ENCODE results near the gene KDM5C. TPM values are rescaled to one million over a fixed set of nuclear protein-coding genes. Genes with fewer than 3 reads are reported as not detected.

KDM5C gene
- 58.4 and 67.9 TPM in 2 replicates for total RNA-seq

GRCh38 chrX:53224860-53225797, at the start of gene KDM5C:
Gene KDM5C, minus strand, starts transcription at chrX:53225207. Its CDS starts 318 bp downstream, at chrX:53224889.

Other genes starting within 250 kb of the KDM5C start
- 1.2 and 1.7 TPM in 2 replicates for gene GPR173, start 176.4 kb downstream of the KDM5C start, total RNA-seq
- 27.0 and 35.7 TPM in 2 replicates for gene TSPYL2, start 142.8 kb downstream of the KDM5C start, total RNA-seq
- gene KANTR, start 131.1 kb downstream of the KDM5C start, total RNA-seq: 5.5 and 7.0 TPM in 2 replicates
- 4.5 and 4.8 TPM in 2 replicates for gene IQSEC2, start 56.4 kb upstream of the KDM5C start, total RNA-seq
- 15.7 and 17.0 TPM in 2 replicates for gene SMC1A, start 197.4 kb upstream of the KDM5C start, total RNA-seq
- 0.79 and 0.93 TPM in 2 replicates for gene RIBC1, start 197.7 kb upstream of the KDM5C start, total RNA-seq
- 78.6 and 101 TPM in 2 replicates for gene HSD17B10, start 209.2 kb upstream of the KDM5C start, total RNA-seq